HFFc6 (cell line): Measurements from ENCODE around the gene PRSS16. TPM values are rescaled to one million over a fixed set of nuclear protein-coding genes. Genes with fewer than 3 reads are reported as not detected.

ENCODE experiments used
- DNase-seq: peaks from one replicate; pipeline ENCODE4 v3.0.0-alpha.2; 2018
- H3K27ac Mint-ChIP-seq: 2 replicates; pipeline ENCODE4 v1.8.0; 2020; ENCODE audit warnings: mild to moderate bottlenecking, mixed read lengths
- H3K27me3 Mint-ChIP-seq: 2 replicates; pipeline ENCODE4 v1.8.0; 2021; ENCODE audit warnings: mild to moderate bottlenecking, moderate library complexity, mixed read lengths; ENCODE audit not compliant: insufficient read depth
- H3K36me3 Mint-ChIP-seq: 2 replicates; pipeline ENCODE4 v1.8.0; 2021; ENCODE audit warnings: low read depth, mixed read lengths
- H3K4me1 Mint-ChIP-seq: 2 replicates; pipeline ENCODE4 v1.8.0; 2020; ENCODE audit warnings: low read depth, mixed read lengths
- H3K4me3 Mint-ChIP-seq: 2 replicates; pipeline ENCODE4 v1.8.0; 2020; ENCODE audit warnings: mild to moderate bottlenecking, moderate library complexity, mixed read lengths
- H3K9me3 Mint-ChIP-seq: 2 replicates; pipeline ENCODE4 v1.8.0; 2020; ENCODE audit warnings: mild to moderate bottlenecking, mixed read lengths
- total RNA-seq, 6 experiments: library from RNA; stranded (reverse); fragmentation: NEBNext Ultra II Directional; extraction: Animal tissue kit (Norgen Biotek cat#: 25700); gene quantifications; 2 replicates in 1 of 6; 3 replicates in 5 of 6; pipeline ENCODE4 v1.2.3, GENCODE V29; 2021
- TF ChIP-seq, protein P1 (sequence below): fragments of 200-600 bp; sonication (generic); IDR thresholded peaks from 2 replicates; pipeline ENCODE4 v1.5.0; 2021; ENCODE audit warnings: antibody characterized with exemption, mild to moderate bottlenecking

PRSS16 gene
- total RNA-seq, 6 experiments from 2014 or later, result not detected

DNA sequence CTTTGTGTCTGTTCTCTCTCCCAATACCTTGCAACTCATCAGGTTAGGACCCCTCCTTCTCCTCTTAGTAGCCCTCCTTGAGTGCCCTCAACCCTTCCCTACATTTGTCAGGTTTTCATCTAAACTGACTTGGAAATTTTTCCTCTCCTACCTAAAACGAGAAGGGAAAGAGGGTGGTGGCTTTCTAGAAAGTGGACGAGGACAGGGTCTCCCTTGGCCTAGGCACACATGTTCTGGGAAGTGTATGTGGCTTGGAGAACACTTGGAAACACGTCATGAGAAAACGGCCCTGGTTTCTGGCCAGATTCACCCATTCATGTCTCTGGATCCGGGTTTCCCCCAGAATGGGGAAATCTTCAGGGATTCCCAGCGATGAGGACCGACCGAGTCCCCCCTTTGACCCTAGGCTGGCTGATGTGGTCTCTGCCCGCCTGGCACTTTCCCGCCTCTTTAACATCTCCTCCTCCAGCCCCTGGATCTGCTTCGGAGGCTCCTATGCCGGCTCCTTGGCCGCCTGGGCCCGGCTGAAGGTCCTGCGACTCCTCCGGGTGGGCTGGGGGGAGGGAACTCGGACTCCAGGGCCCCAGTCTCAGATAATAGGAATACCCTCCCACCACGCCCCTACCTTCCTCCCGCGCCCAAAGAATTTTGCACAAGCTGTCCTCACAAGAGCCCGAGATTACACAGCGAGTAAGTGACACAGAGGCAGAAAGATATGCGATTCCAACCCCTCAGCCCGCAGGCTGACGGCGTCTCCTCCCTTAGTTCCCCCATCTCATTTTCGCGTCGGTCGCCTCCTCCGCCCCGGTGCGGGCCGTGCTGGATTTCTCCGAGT is 3.0 kb downstream of the PRSS16 start:
- TF ChIP-seq, protein P1, sequence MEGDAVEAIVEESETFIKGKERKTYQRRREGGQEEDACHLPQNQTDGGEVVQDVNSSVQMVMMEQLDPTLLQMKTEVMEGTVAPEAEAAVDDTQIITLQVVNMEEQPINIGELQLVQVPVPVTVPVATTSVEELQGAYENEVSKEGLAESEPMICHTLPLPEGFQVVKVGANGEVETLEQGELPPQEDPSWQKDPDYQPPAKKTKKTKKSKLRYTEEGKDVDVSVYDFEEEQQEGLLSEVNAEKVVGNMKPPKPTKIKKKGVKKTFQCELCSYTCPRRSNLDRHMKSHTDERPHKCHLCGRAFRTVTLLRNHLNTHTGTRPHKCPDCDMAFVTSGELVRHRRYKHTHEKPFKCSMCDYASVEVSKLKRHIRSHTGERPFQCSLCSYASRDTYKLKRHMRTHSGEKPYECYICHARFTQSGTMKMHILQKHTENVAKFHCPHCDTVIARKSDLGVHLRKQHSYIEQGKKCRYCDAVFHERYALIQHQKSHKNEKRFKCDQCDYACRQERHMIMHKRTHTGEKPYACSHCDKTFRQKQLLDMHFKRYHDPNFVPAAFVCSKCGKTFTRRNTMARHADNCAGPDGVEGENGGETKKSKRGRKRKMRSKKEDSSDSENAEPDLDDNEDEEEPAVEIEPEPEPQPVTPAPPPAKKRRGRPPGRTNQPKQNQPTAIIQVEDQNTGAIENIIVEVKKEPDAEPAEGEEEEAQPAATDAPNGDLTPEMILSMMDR, result no peak
- no peaks in the 10 kb centered on the region for H3K4me1 Mint-ChIP-seq
- peak overlapping the region; percentile 62; the same call in 1 of the 2 replicates for H3K4me3 Mint-ChIP-seq
- H3K36me3 Mint-ChIP-seq, result no peaks in the 10 kb centered on the region
- H3K9me3 Mint-ChIP-seq, result no peaks in the 10 kb centered on the region
- DNase-seq, result no peak
- no peak overlapping the region for H3K27ac Mint-ChIP-seq
- H3K27me3 Mint-ChIP-seq, result peaks cover 32% of the 10 kb centered on the region

DNA sequence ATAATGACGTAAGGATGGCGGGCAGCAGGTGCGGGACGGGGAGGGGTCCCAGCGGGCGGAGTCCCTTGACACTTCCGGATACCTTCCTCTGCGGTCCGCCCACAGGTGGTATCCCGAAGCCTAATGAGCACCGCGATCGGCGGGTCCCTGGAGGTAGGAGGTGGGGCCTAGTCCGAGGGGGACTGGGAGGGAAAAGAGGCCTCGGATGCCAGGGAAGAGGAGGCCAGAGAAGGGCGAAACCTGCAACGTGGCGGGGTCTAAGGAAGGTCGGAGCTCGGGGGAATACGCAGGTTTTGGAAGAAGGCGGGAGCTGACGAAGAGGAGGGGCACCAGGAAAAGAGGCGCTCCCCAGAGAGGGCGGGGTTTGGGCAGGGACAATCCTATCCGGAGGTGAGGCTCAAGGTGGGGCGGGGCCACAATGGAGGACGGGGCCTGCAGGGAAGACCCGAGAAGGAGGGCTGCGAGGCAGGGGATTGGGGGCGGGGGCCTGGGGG is 3.7 kb downstream of the PRSS16 start:
- H3K27ac Mint-ChIP-seq, result no peak overlapping the region
- H3K27me3 Mint-ChIP-seq, result peaks cover 36% of the 10 kb centered on the region

GRCh38 chr6:27251606-27252251 is 4.2 kb downstream of the PRSS16 start:
- Mint-ChIP-seq H3K27ac (no peak overlapping the region), H3K4me1 (no peaks in the 10 kb centered on the region), H3K4me3 (peak overlapping the region; percentile 62; the same call in 1 of the 2 replicates), H3K36me3 (no peaks in the 10 kb centered on the region), H3K9me3 (no peaks in the 10 kb centered on the region), H3K27me3 (peaks cover 36% of the 10 kb centered on the region)
- DNase-seq, result no peak
- TF ChIP-seq, protein P1, result 0 out of 2 replicates have a peak, but pooled peaks have one; percentile 13

More for the DNA sequence above, 3.7 kb downstream of the PRSS16 start:
- TF ChIP-seq, protein P1, result no peak
- Mint-ChIP-seq H3K4me1 (no peaks in the 10 kb centered on the region), H3K9me3 (no peaks in the 10 kb centered on the region), H3K4me3 (peak overlapping the region; percentile 62), H3K36me3 (no peaks in the 10 kb centered on the region)
- DNase-seq, result no peak

DNA sequence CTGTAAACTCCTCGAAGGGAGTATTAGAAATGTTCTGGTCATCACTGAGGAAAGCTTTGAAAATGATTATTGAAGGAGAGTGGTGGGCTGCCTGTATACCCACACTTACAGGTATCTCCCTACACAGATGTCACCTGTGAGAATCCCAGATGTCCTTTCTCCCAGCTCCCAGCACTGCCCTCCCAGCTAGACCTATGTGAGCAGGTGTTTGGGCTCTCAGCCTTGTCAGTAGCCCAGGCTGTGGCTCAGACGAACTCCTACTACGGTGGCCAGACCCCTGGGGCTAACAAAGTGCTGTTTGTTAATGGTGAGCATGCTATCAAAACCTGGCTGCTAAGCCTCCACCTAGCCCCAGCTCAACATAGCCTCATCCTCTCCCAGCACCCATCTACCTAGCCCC is 7.1 kb downstream of the PRSS16 start:
- no peak for DNase-seq
- Mint-ChIP-seq H3K27ac (no peak overlapping the region), H3K4me3 (no peak overlapping the region), H3K27me3 (peaks cover 29% of the 10 kb centered on the region), H3K4me1 (no peaks in the 10 kb centered on the region), H3K9me3 (no peaks in the 10 kb centered on the region), H3K36me3 (no peaks in the 10 kb centered on the region)
- TF ChIP-seq, protein P1, result no peak

DNA sequence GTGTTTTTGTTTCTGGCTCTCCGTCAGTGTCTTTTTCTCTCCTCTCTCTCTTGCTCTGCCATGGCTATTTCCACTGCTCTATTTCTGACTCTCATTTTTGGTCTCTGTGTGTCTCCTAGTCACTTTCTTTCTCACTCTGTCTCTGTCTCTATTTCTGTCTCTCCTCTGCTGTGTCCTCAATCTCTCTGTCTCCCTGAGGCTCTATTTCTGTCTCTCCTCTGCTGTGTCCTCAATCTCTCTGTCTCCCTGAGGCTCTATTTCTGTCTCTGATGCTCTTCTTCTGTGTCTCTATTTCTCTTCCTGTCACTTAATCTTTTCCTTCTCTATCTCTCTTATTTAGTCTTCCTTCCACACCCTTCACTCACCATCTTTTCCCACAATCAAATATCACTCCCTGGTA is 8.4 kb downstream of the PRSS16 start:
- peaks cover 7% of the 10 kb centered on the region for H3K4me1 Mint-ChIP-seq
- H3K36me3 Mint-ChIP-seq, result no peaks in the 10 kb centered on the region
- TF ChIP-seq, protein P1, result no peak
- no peaks in the 10 kb centered on the region for H3K9me3 Mint-ChIP-seq
- no peak overlapping the region for H3K4me3 Mint-ChIP-seq
- no peak overlapping the region for H3K27ac Mint-ChIP-seq
- no peak for DNase-seq
- H3K27me3 Mint-ChIP-seq, result peaks cover 21% of the 10 kb centered on the region
